Neural cell (in vitro differentiated cells): ENCODE data around the gene CNIH3. TPM values are rescaled to one million over a fixed set of nuclear protein-coding genes. Genes with fewer than 3 reads are reported as not detected.

Source experiments
- H2AFZ ChIP-seq: fragments of 200-600, 300-800 bp; sonication (generic), shearing (Covaris generic); 2 replicates; pipeline ENCODE4 v1.6.0; 2014; ENCODE audit warnings: low read depth, mild to moderate bottlenecking, antibody characterized with exemption, low read length, moderate library complexity
- H3F3A ChIP-seq: fragments of 200-600 bp; shearing (Covaris generic); 2 replicates; pipeline ENCODE4 v1.6.1; 2016; ENCODE audit warnings: mild to moderate bottlenecking, moderate library complexity, mixed read lengths, antibody characterized with exemption, low read length; ENCODE audit not compliant: insufficient read depth, poor library complexity, severe bottlenecking
- H3K27ac ChIP-seq: fragments of 200-600, 300-800 bp; sonication (generic), shearing (Covaris generic); 2 replicates; pipeline ENCODE4 v1.5.1; 2014; ENCODE audit warnings: mild to moderate bottlenecking, low read length, moderate library complexity
- H3K27me3 ChIP-seq: fragments of 300-800, 200-600 bp; sonication (generic), shearing (Covaris generic); 2 replicates; pipeline ENCODE4 v1.6.0; 2014; ENCODE audit warnings: mild to moderate bottlenecking, low read depth, low read length, moderate library complexity; ENCODE audit not compliant: insufficient read depth
- H3K36me3 ChIP-seq: fragments of 300-800, 200-600 bp; sonication (generic), shearing (Covaris generic); 2 replicates; pipeline ENCODE4 v1.5.1; 2014; ENCODE audit warnings: mild to moderate bottlenecking, antibody characterized with exemption, low read length, moderate library complexity; ENCODE audit not compliant: insufficient read depth
- H3K4me2 ChIP-seq: fragments of 300-800, 200-600 bp; sonication (generic), shearing (Covaris generic); 2 replicates; pipeline ENCODE4 v1.6.0; 2014; ENCODE audit warnings: mild to moderate bottlenecking, low read length
- H3K4me3 ChIP-seq: fragments of 300-800, 200-600 bp; sonication (generic), shearing (Covaris generic); 2 replicates; pipeline ENCODE4 v1.5.1; 2014; ENCODE audit warnings: mild to moderate bottlenecking, low read length, moderate library complexity
- H3K79me2 ChIP-seq: fragments of 200-600 bp; shearing (Covaris generic); replicated peaks from 2 replicates; pipeline ENCODE4 v1.6.0; 2014; ENCODE audit warnings: mild to moderate bottlenecking, low read length, moderate library complexity; ENCODE audit not compliant: insufficient read depth
- H3K9ac ChIP-seq: fragments of 300-800, 200-600 bp; sonication (generic), shearing (Covaris generic); 2 replicates; pipeline ENCODE4 v1.6.1; 2016; ENCODE audit warnings: mild to moderate bottlenecking, low read length, mixed read lengths
- H3K9me2 ChIP-seq: fragments of 200-600 bp; shearing (Covaris generic); 2 replicates; pipeline ENCODE4 v1.6.1; 2016; ENCODE audit warnings: mild to moderate bottlenecking, low read length, mixed read lengths; ENCODE audit not compliant: insufficient read depth
- H3K9me3 ChIP-seq: fragments of 200-600, 300-800 bp; sonication (generic), shearing (Covaris generic); 2 replicates; pipeline ENCODE4 v1.6.1; 2016; ENCODE audit warnings: mild to moderate bottlenecking, mixed run types, low read length, moderate library complexity, mixed read lengths
- H4K20me1 ChIP-seq: fragments of 200-600 bp; shearing (Covaris generic); 2 replicates; pipeline ENCODE4 v1.6.1; 2016; ENCODE audit warnings: mild to moderate bottlenecking, mixed run types; ENCODE audit not compliant: insufficient read depth
- CTCF ChIP-seq: fragments of 450-650 bp; IDR thresholded peaks from 2 replicates; pipeline ENCODE4 v1.5.1; 2014; ENCODE audit warnings: antibody characterized with exemption, mild to moderate bottlenecking, moderate library complexity; ENCODE audit not compliant: poor library complexity, severe bottlenecking
- EP300 ChIP-seq: fragments of 450-650 bp; conservative IDR thresholded peaks from 2 replicates; pipeline ENCODE4 v1.6.1; 2014; ENCODE audit warnings: antibody characterized with exemption, mild to moderate bottlenecking, moderate library complexity; ENCODE audit not compliant: poor library complexity, severe bottlenecking
- EZH2 ChIP-seq: fragments of 200-600, 300-800 bp; shearing (Covaris generic), sonication (generic); IDR thresholded peaks from 2 replicates; pipeline ENCODE4 v1.6.1; 2014; ENCODE audit warnings: antibody characterized with exemption, low read length, borderline replicate concordance, mild to moderate bottlenecking; ENCODE audit not compliant: insufficient read depth, poor library complexity, severe bottlenecking
- MXI1 ChIP-seq: fragments of 450-650 bp; conservative IDR thresholded peaks from 2 replicates; pipeline ENCODE4 v1.6.1; 2014; ENCODE audit warnings: antibody characterized with exemption, mild to moderate bottlenecking; ENCODE audit not compliant: poor library complexity, severe bottlenecking
- POLR2AphosphoS5 ChIP-seq: IDR thresholded peaks from 2 replicates; pipeline ENCODE4 v1.6.1; 2012
- RAD21 ChIP-seq: fragments of 450-650 bp; conservative IDR thresholded peaks from 2 replicates; pipeline ENCODE4 v1.6.1; 2014; ENCODE audit warnings: antibody characterized with exemption, mild to moderate bottlenecking, moderate library complexity
- REST ChIP-seq: IDR thresholded peaks from 2 replicates; pipeline ENCODE4 v1.6.1; 2012; ENCODE audit warnings: borderline replicate concordance
- SMC3 ChIP-seq: fragments of 450-650 bp; conservative IDR thresholded peaks from 2 replicates; pipeline ENCODE4 v1.6.1; 2014; ENCODE audit warnings: antibody characterized with exemption, mild to moderate bottlenecking, moderate library complexity; ENCODE audit not compliant: poor library complexity
- TAF1 ChIP-seq: IDR thresholded peaks from 2 replicates; pipeline ENCODE4 v1.6.1; 2012; ENCODE audit warnings: low read depth
- polyA plus RNA-seq: library from polyadenylated mRNA; depleted of rRNA; stranded (reverse); fragments of >200 nt; gene quantifications from 2 replicates; pipeline ENCODE4 v1.2.3, GENCODE V29; 2014

The CNIH3 gene
- polyA plus RNA-seq, 1 donor from 2014 or later: 9.3 TPM

- Histone ChIP-seq H2AFZ (no peak overlapping the region), H3K27ac (no peak overlapping the region), H3K9me2 (no peaks in the 10 kb centered on the region), H3K9me3 (no peaks in the 10 kb centered on the region), H3K4me2 (no peak overlapping the region), H4K20me1 (no peaks in the 10 kb centered on the region), H3K4me3 (no peak overlapping the region), H3K9ac (no peak overlapping the region), H3K79me2 (no peaks in the 10 kb centered on the region), H3K27me3 (no peaks in the 10 kb centered on the region), H3K36me3 (no peaks in the 10 kb centered on the region), H3F3A (no peaks in the 10 kb centered on the region)
- no peak for TF ChIP-seq RAD21
- TF ChIP-seq EP300: no peak
- no peak for TF ChIP-seq EZH2
- TF ChIP-seq MXI1: no peak
- no peak for TF ChIP-seq CTCF
- no peak for TF ChIP-seq REST
- TF ChIP-seq TAF1: no peak
- no peak for TF ChIP-seq SMC3
- TF ChIP-seq POLR2AphosphoS5: no peak
Measured at GRCh38 chr1:224767676-224768075, 151.6 kb downstream of the CNIH3 start.

GRCh38 chr1:224768971-224769370 lies 152.9 kb downstream of the CNIH3 start:
- Histone ChIP-seq H3K9ac (no peak overlapping the region), H3K9me3 (no peaks in the 10 kb centered on the region), H3K27me3 (no peaks in the 10 kb centered on the region), H3F3A (no peaks in the 10 kb centered on the region), H3K79me2 (no peaks in the 10 kb centered on the region), H3K9me2 (no peaks in the 10 kb centered on the region), H4K20me1 (no peaks in the 10 kb centered on the region), H3K27ac (no peak overlapping the region), H3K4me3 (no peak overlapping the region), H2AFZ (no peak overlapping the region), H3K4me2 (no peak overlapping the region), H3K36me3 (no peaks in the 10 kb centered on the region)
- TF ChIP-seq TAF1 (no peak), EP300 (no peak), CTCF (no peak), MXI1 (no peak), REST (no peak), EZH2 (no peak), POLR2AphosphoS5 (no peak), SMC3 (no peak), RAD21 (no peak)
